GM19328 (cell line): ENCODE data around the gene ATP6V1E1.

Experiments used
- ATAC-seq: cut with Tn5 transposase; IDR thresholded peaks from one replicate; pipeline ENCODE4 v1.9.1; 2021; ENCODE audit warnings: mild to moderate bottlenecking, moderate library complexity; ENCODE audit not compliant: unreplicated experiment

ATP6V1E1 gene

DNA sequence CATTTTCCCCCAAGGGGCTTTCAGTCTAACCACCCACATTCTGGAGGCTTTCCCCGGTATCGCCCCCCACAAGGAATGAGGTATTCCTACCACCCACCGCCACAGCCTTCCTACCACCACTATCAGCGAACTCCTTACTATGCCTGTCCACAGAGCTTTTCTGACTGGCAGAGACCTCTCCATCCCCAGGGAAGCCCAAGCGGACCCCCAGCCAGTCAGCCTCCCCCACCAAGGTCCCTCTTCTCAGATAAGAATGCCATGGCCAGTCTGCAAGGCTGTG is 79.9 kb downstream of the ATP6V1E1 start:
- no peak for ATAC-seq

DNA sequence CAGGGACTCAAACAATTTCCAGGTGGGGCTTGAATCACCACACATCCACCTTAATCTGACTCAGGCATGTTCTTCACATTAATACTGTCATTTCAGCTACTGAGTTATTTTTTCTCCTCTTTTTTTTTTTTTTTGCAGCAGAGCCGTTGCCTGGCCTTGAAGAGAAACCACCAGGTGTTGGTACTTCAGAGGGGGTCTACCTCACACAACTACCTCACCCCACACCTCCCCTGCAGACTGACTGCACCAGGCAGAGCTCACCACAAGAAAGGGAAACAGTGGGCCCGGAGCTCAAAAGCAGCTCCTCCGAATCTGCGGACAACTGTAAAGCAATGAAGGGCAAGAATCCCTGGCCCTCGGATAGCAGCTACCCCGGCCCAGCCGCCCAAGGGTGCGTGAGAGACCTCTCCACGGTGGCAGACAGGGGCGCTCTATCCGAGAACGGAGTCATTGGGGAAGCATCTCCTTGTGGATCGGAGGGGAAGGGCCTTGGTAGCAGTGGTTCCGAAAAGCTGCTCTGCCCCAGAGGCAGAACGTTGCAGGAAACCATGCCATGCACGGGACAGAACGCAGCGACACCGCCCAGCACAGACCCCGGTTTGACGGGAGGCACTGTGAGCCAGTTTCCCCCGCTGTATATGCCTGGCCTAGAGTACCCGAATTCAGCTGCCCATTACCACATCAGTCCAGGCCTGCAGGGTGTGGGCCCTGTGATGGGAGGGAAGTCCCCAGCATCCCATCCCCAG is 80.4 kb downstream of the ATP6V1E1 start:
- no peak for ATAC-seq

DNA sequence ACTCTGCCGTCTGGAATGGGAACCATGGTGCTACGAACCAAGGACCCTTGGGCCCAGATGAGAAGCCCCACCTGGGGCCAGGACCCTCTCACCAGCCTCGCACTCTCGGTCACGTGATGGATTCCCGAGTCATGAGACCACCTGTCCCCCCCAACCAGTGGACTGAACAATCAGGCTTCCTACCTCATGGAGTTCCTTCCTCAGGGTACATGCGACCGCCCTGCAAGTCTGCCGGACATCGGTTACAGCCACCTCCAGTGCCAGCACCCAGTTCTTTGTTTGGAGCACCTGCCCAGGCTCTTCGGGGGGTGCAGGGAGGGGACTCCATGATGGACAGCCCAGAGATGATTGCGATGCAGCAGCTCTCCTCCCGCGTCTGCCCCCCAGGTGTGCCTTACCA is 86.1 kb downstream of the ATP6V1E1 start:
- no peak for ATAC-seq
